NCI-H187 (cell line): ENCODE data around the gene MYBL2.

Source experiments
- DNase-seq, 2 experiments: peaks; one replicate each; lab custom pipeline; 2025; lab: John Stamatoyannopoulos, UW

The MYBL2 gene

GRCh38 chr20:43723186-43723585 lies 56.3 kb downstream of the MYBL2 start:
- no peak for DNase-seq

DNA sequence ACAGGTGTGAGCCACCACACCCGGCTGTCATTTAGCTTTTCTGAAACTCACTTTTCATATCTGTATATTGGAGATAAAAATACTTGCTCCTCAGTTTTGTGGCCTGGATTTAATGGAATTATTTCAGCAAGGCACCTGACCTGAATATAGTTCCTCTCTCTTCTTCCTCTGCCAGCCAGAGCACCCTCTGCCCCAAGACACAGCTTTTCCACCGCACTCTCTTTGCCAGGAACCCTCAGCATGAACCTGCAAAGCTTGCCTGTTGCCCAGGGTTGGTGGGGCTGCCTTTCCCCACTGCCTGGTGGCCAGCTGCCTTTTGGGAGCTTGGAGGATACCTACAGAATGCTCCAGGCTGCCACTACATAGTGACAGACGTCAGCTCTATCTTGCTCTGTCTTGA lies 56.8 kb downstream of the MYBL2 start:
- no peak for DNase-seq

GRCh38 chr20:43724383-43724782 lies 57.5 kb downstream of the MYBL2 start:
- no peak for DNase-seq

GRCh38 chr20:43725666-43726065 lies 58.8 kb downstream of the MYBL2 start:
- DNase-seq = no peak

DNA sequence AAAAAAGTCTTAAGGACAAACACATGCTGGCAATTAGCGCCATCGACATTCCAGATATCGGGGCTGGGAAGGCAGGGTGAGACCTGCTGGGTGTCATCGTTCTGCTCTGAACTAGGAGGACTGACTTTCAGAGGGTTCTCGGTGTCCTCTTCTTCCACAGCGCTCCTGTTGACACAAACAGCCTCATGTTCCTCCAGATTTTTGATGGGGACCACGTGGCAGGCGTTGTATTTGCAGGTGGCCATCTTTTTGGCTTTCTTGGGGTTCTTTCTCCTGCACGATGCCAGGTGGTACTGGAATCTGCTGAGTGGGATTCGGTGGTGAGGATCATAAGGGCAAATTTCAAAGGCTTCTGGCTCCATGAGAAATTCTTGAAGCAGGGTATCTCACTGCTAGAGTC lies 59.4 kb downstream of the MYBL2 start:
- DNase-seq = no peak

- DNase-seq = no peak
These were observed 60.0 kb downstream of the MYBL2 start, which contains the start of gene GTSF1L for GRCh38 chr20:43726811-43727338. Gene GTSF1L (minus strand): TSS chr20:43727002. CDS start chr20:43726694, 308 bp downstream.

DNA sequence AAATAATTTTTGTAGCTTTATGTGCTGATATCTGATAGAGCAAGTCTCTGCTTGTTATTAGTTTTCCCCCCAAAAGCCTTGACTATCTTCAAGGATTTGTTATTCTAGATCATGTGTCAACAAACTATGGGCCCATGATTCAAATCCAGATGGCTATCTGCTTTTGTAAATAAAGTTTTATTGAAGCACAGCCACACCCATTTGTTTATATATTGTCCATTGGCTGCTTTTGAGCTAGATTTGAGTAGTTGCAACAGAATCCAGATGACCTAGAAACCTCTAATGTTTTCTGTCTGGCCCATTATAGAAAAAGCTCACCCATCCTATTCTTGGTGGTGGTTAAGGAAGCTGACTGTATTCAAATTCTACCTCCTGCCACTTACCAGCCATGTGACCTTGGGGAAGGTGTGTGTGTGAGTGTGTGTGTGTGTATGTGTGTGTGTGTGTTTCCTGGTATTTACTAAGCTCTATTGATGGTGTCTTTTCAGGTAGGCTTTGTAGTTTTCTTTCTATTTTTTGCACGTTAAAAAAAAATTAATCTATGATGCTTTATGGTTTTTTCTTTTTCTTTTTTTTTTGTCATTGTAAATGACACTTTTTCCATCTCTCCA lies 61.2 kb downstream of the MYBL2 start:
- DNase-seq = no peak

GRCh38 chr20:43728686-43729255 lies 61.9 kb downstream of the MYBL2 start:
- DNase-seq = no peak

DNA sequence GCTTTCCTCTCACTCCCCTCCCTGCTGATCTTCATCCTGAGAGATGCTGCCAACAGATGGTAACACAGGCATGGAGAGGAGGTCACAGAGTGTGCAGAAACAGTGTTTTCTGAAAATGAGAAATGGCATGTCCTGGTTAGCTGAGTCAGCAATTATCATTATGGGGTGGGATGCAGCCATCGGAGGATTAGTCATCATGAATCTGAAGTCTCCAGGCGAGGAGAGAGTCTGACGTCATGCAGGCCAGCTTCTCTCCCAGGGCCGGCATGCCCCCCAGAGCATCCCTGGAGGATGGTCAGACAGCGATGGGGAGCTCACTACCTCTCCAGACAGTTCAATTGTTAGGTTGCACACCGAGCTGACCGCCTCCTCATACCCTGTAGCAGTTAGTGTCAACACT lies 64.6 kb downstream of the MYBL2 start:
- no peak for DNase-seq

DNA sequence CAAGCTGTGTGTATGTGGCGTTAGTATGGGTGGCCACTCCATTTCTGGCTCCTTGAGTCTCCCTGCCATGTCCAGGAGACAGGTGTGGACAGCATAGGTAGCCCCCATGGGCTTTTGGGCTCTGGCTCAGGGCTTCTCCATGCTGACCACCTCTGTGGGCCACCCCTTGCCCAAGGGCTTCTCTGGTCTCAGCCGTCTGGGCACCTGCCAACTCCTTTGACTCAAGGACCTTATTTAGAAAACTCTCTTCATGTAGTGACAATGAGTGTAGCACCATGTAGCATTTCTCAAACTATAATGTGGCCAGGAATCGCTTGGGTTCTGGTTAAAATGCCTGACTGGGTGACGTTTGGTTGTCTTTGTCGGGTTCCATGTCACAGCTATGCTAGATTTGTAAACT lies 65.0 kb downstream of the MYBL2 start:
- DNase-seq = no peak

- DNase-seq = no peak
These were observed 69.8 kb downstream of the MYBL2 start for GRCh38 chr20:43736588-43737158.

DNA sequence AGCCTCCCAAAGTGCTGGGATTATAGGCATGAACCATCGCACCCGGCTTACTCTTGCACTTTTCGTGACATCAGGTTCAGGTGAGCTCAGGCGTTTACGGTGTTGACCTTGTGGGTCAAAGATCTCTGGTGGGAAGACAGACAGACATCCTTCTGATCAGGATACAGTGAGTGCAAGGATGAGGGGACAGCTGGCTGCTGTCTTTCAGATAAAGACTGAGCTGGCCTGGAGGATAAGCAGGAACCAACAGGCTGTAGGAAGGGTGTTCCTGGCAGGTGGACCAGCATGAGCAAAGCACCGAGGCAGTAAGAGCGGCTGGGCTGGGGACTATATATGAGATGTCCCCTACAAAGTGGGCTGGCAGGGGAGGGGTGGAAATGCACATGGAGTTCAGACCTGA lies 71.0 kb downstream of the MYBL2 start:
- no peak for DNase-seq

DNA sequence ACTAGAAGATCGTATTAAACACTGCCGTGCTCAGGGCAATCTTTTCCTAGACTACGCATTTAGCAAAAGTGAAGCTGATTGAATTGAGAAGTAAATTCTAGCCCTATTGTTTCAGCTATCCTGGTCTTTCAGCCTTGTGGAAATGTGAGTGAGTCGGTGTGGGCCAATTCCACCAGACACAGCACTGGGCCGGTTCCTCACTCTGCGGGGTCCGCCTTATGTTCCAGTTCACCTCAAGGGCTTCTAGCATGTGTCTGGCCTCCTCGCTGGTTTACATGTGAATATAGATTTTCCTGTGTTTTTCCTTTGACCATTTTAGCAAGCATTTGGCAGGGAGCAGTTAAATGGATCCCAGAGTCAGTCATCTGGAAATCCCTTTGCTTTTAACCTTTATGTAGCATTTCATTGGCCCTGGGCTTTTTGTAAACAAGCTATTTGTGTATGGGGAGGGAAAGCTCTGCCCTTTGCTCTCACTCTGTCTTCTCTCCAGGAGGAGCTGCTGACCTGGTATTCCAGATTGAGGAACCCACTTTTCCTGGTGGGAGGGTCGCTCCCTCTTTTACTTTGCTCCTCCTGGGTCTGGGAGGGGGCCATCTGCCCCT lies 72.3 kb downstream of the MYBL2 start:
- no peak for DNase-seq

- no peak for DNase-seq
These were observed 73.7 kb downstream of the MYBL2 start for GRCh38 chr20:43740642-43741041.

DNA sequence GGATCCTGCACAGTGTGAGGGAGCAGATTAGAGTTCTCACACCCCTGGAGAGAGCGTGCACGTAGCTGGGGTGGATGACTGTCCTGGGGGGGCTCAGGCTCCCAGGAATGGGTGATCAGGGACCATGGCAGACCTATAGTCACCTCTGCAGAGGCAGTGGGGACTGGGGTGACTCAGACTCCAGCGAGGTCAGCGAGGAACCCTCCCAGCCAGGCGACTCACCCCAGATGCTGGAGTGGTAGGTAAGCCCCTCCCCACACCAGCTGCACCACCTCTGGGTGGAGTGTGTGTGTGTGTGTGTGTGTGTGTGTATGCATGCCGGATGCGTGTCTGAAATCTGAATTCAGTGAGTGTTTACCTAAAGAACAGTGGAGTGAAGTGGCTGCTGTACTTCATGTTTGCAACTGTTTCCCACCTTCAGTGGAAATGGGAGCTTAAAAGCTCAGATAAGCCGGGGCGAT lies 77.3 kb downstream of the MYBL2 start:
- DNase-seq = no peak

DNA sequence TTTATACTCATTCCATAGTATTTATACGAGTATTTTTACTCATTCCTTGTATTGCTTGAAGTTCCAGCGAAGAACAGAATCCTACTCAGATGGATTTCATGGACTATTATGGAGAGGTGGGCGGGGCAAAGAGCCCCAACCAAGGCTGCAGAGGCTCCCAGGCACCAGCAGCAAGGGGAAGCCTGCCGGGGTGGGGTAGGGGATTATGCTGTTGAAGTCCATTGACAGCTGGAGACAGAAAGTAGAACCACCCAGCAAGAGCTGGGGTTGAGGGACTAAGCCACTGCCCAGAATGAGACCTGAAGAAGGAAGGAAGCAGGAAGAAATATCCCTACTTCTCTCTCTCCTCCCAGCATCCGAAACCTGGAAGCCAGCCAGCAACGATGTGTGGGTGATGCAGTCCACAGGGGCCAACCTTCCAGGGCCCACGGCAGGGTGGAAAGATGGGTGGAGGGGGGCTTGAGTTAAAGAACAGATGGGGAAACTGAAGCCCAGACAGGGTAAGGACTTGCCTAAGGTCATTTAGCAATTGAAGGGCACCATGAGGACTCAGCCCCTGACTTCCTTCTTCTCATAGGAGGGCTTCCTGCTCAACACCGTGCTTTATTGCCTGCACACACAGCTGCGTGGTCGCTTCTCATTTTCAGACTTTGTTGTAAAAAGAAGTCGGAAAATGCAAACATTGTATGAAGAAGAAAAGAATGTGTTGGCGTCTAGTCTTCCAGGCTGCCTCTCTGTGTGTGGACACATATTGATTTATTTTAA lies 78.2 kb downstream of the MYBL2 start:
- DNase-seq = peak in 1 of 2 experiments; percentile 60

GRCh38 chr20:43746344-43747137 lies 79.6 kb downstream of the MYBL2 start:
- peak; percentile 19 to 57 for DNase-seq

DNA sequence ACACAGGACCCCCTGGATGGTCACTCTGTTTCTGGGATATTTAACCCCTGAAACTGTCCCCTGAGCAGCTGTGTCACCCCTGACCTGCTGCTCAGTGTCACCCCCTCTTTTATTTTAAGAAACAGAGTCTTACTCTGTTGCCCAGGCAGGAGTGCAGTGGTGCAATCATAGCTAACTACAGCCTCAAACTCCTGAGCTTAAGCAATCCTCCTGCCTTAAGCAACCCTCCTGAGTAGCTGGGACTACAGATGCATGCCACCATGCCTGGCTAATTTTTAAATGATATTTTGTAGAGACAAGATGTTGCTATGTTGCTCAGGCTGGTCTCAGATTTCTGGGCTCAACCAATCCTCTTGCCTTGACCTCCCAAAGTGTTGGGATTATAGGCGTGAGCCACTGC lies 81.4 kb downstream of the MYBL2 start:
- DNase-seq = no peak

GRCh38 chr20:43749734-43750294 lies 82.9 kb downstream of the MYBL2 start:
- peak; percentile 58 to 67 for DNase-seq

DNA sequence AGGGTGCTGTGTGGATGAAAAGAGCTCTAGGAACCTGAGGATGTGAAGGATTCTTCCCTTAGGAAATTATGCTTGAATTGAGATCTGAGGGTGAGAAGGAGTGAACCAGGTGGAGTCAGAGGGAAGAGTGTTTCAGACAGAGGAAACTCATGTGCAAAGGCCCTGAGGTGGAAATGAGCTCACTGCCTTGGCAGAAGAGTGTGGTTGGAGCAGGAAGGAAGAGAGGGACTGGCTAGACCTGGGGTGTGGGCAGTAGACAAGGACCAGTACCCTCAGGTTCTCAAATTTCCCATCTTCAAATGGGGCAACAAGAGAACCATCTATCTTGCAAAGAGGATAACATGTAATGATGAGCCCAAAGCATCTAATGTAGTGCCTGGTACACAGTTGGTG lies 83.9 kb downstream of the MYBL2 start:
- no peak for DNase-seq
